ENCODE data around the gene GSAP.

DNA sequence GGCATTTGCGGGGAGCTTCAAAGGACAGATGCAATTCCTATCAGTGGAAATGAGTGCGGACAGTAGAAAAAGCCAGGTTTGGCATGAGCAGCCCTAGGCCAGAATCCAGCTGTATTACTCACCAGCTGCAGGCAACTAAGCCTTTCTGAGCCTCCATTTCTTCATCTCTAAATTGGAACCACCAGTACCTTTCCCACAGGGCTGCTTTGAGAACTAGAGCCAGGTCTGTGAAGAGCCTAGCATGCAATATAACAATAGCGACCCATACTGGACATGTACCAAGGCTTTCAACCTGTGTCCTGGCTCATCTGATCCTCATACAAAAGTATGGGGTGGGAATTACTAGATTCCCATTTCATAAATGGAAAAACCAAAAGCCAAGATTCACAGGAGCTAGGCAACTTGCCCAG, 101.0 kb downstream of the GSAP start:
- TF ChIP-seq, protein P1, sequence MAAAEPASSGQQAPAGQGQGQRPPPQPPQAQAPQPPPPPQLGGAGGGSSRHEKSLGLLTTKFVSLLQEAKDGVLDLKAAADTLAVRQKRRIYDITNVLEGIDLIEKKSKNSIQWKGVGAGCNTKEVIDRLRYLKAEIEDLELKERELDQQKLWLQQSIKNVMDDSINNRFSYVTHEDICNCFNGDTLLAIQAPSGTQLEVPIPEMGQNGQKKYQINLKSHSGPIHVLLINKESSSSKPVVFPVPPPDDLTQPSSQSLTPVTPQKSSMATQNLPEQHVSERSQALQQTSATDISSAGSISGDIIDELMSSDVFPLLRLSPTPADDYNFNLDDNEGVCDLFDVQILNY (CRISPR knock-in tag; IDR thresholded peaks at IDR 0.05), result no peak
- TF ChIP-seq YY1 (IDR thresholded peaks at IDR 0.05; ENCODE audit: borderline replicate concordance in 1 of 3, control insufficient read depth in 1 of 3, extremely low read depth in 1 of 3, insufficient read depth in 3 of 3, insufficient read length in 1 of 3, insufficient replicate concordance in 2 of 3, low read depth in 1 of 3, low read length in 2 of 3), result no peak
